Testis (tissue), 2 donors: ENCODE data around the gene FASN.

Experiments used
- CTCF ChIP-seq, 3 experiments: fragments of 450-650 bp in 2 of 3; fragments of 200-600 bp in 1 of 3; sonication (generic) in 1 of 3; IDR thresholded peaks; one replicate each; pipeline ENCODE4 v1.5.1; 2016 to 2019; ENCODE audit warnings: antibody characterized with exemption in 3 of 3, mild to moderate bottlenecking in 2 of 3, moderate library complexity in 1 of 3
- POLR2A ChIP-seq: fragments of 450-650 bp; IDR thresholded peaks from one replicate; pipeline ENCODE4 v1.6.1; 2017; ENCODE audit warnings: antibody characterized with exemption, mild to moderate bottlenecking, moderate library complexity

- no peak for TF ChIP-seq CTCF (IDR thresholded peaks at IDR 0.05)
- TF ChIP-seq POLR2A = no peak
These were observed 46.0 kb downstream of the FASN start, which contains the start of the genes GPS1 and RFNG for GRCh38 chr17:82051776-82052637.
